Measurements from ENCODE around the gene TMED4.
"Not testable (repeated sequence)": the region's sequence is repeated elsewhere in the genome, so short reads cannot be mapped to it uniquely, and the experiment has no call there.

TMED4 gene

GRCh38 chr7:44568771-44569560 lies 13.1 kb downstream of the TMED4 start:
- DNase-seq (ENCODE audit: low read depth): no peak

- no peak for DNase-seq (ENCODE audit: low read depth)
Observed at GRCh38 chr7:44567884-44568283, 14.1 kb downstream of the TMED4 start.

- no peak for DNase-seq (ENCODE audit: low read depth)
Observed at GRCh38 chr7:44566680-44567079, 15.4 kb downstream of the TMED4 start.

- DNase-seq (ENCODE audit: low read depth): no peak
Observed at GRCh38 chr7:44565795-44566559, 16.1 kb downstream of the TMED4 start.

GRCh38 chr7:44565097-44565794 lies 16.8 kb downstream of the TMED4 start:
- DNase-seq (ENCODE audit: low read depth): no peak

GRCh38 chr7:44564606-44565005 lies 17.4 kb downstream of the TMED4 start:
- no peak for DNase-seq (ENCODE audit: low read depth)

GRCh38 chr7:44563171-44563679 lies 18.8 kb downstream of the TMED4 start:
- DNase-seq (ENCODE audit: low read depth): no peak

- DNase-seq (ENCODE audit: low read depth): not testable (repeated sequence)
Observed at GRCh38 chr7:44562622-44562962, 19.4 kb downstream of the TMED4 start.

GRCh38 chr7:44561962-44562621 lies 19.9 kb downstream of the TMED4 start:
- no peak for DNase-seq (ENCODE audit: low read depth)

- DNase-seq (ENCODE audit: low read depth): no peak
Observed at GRCh38 chr7:44561481-44561880, 20.6 kb downstream of the TMED4 start.

GRCh38 chr7:44559485-44559884 lies 22.5 kb downstream of the TMED4 start:
- no peak for DNase-seq (ENCODE audit: low read depth)

GRCh38 chr7:44557485-44557884 lies 24.5 kb downstream of the TMED4 start:
- no peak for DNase-seq (ENCODE audit: low read depth)

- DNase-seq (ENCODE audit: low read depth): no peak
Observed at GRCh38 chr7:44555350-44555749, 26.7 kb downstream of the TMED4 start.

GRCh38 chr7:44552473-44553005 lies 29.5 kb downstream of the TMED4 start:
- DNase-seq (ENCODE audit: low read depth): not testable (repeated sequence)

- DNase-seq (ENCODE audit: low read depth): no peak
Observed at GRCh38 chr7:44549457-44549856, 32.6 kb downstream of the TMED4 start.

GRCh38 chr7:44548893-44549292 lies 33.1 kb downstream of the TMED4 start:
- DNase-seq (ENCODE audit: low read depth): no peak

- DNase-seq (ENCODE audit: low read depth): no peak
Observed at GRCh38 chr7:44547536-44548231, 34.3 kb downstream of the TMED4 start.

- no peak for DNase-seq (ENCODE audit: low read depth)
Observed at GRCh38 chr7:44541876-44542610, 40.0 kb downstream of the TMED4 start.

- DNase-seq (ENCODE audit: low read depth): no peak
Observed at GRCh38 chr7:44541028-44541869, 40.8 kb downstream of the TMED4 start, which contains the start of gene NPC1L1. Gene NPC1L1, minus strand, starts transcription at chr7:44541330. Its CDS starts 71 bp downstream, at chr7:44541259.

Measured in GM04503 (cell line).